Liver (tissue), 3 donors: ENCODE results near the gene MAGI1.

Source experiments
- CTCF ChIP-seq: fragments of 150-350 bp; IDR thresholded peaks from 2 replicates; pipeline ENCODE4 v1.5.1; 2017; ENCODE audit warnings: improper control_type of control experiment, low read depth, low read length; ENCODE audit not compliant: missing input control
- GABPA ChIP-seq, 2 donors: IDR thresholded peaks in 1 of 2; conservative IDR thresholded peaks in 1 of 2; 2 replicates each; pipeline ENCODE4 v1.6.1; 2016; ENCODE audit warnings: antibody characterized with exemption in 2 of 2, mild to moderate bottlenecking in 1 of 2, moderate library complexity in 1 of 2
- MAX ChIP-seq: IDR thresholded peaks from 2 replicates; pipeline ENCODE4 v1.6.1; 2016; ENCODE audit warnings: antibody characterized with exemption
- RAD21 ChIP-seq, 2 donors: IDR thresholded peaks; 2 replicates each; pipeline ENCODE4 v1.6.1; 2016; ENCODE audit warnings: antibody characterized with exemption in 2 of 2, mild to moderate bottlenecking in 2 of 2
- REST ChIP-seq: IDR thresholded peaks from 2 replicates; pipeline ENCODE4 v1.6.1; 2016; ENCODE audit warnings: antibody characterized with exemption, mild to moderate bottlenecking
- donor health status: healthy.
- donor health status: healthy.

- TF ChIP-seq GABPA (IDR thresholded peaks at IDR 0.05 in 1 of 2, conservative IDR thresholded peaks at IDR 0.05 in 1 of 2), result no peak
- no peak for TF ChIP-seq MAX
- peak; percentile 52 for TF ChIP-seq CTCF
- TF ChIP-seq REST, result no peak
- peak; percentile 82 to 89 for TF ChIP-seq RAD21 (IDR thresholded peaks at IDR 0.05)
Observed at GRCh38 chr3:65439641-65440284, 599.0 kb downstream of the MAGI1 start.
